Body of pancreas (tissue), 4 donors: ENCODE data around the gene FIP1L1. TPM values are rescaled to one million over a fixed set of nuclear protein-coding genes. Genes with fewer than 3 reads are reported as not detected.

Experiments
- ATAC-seq: fragments of 150-250 bp; one replicate; pipeline ENCODE4 v1.9.1; 2016
- DNase-seq, 4 donors: peaks; one replicate each; pipeline ENCODE4 v3.0.0-alpha.2; 2019
- H3K27ac ChIP-seq, 4 donors: fragments of 200-600 bp; sonication (generic); 1 replicate in 3 of 4; 2 replicates in 1 of 4; pipeline versions ENCODE4 v1.5.1 to v1.6.1; 2016 to 2019; ENCODE audit warnings: mild to moderate bottlenecking in 1 of 4, mixed read lengths in 1 of 4, moderate library complexity in 1 of 4
- H3K27me3 ChIP-seq, 2 donors: fragments of 200-600 bp; sonication (generic); one replicate each; pipeline ENCODE4 v1.6.0; 2016; ENCODE audit warnings: mild to moderate bottlenecking in 1 of 2
- H3K36me3 ChIP-seq, 2 donors: fragments of 200-600 bp; sonication (generic); replicated peaks in 1 of 2; 2 replicates each; pipeline ENCODE4 v1.5.1; 2016; ENCODE audit warnings: low read depth in 2 of 2; ENCODE audit not compliant: insufficient read depth in 1 of 2
- H3K4me1 ChIP-seq: fragments of 200-600 bp; sonication (generic); one replicate; pipeline ENCODE4 v1.6.0; 2016
- H3K4me3 ChIP-seq, 2 donors: fragments of 200-600 bp; sonication (generic); 1 replicate in 1 of 2; 2 replicates in 1 of 2; pipeline ENCODE4 v1.5.1; 2016 to 2019
- H3K9me3 ChIP-seq, 3 donors: fragments of 200-600 bp; sonication (generic); 1 replicate in 2 of 3; 2 replicates in 1 of 3; pipeline ENCODE4 v1.5.1; 2016
- CTCF ChIP-seq, 7 experiments: fragments of 450-650 bp in 4 of 7; fragments of 200-600 bp in 3 of 7; sonication (generic) in 3 of 7; IDR thresholded peaks; one replicate each; pipeline ENCODE4 v1.5.1; 2016 to 2019; ENCODE audit warnings: antibody characterized with exemption in 7 of 7
- POLR2A ChIP-seq, 3 donors: fragments of 450-650 bp; IDR thresholded peaks; one replicate each; pipeline ENCODE4 v1.6.1; 2016; ENCODE audit warnings: antibody characterized with exemption in 3 of 3, mild to moderate bottlenecking in 2 of 3
- WGBS, 2 donors: methylation state at CpG; one replicate each; pipeline ENCODE4 v1.1.5; 2017; 5-methylcytosine and 5-hydroxymethylcytosine counted together
- intact Hi-C: fragments of 100-400 bp; cut with DNase I; formaldehyde crosslinking; loops from one replicate; pipeline ENCODE4 v1.15.1; 2023
- total RNA-seq, 2 donors: library from RNA; depleted of rRNA; stranded (reverse); fragments of >200 nt; gene quantifications; one replicate each; pipeline ENCODE4 v1.1.0, GENCODE V29; 2016

Gene FIP1L1
- total RNA-seq, 2 donors from 2014 or later, result 28.3 to 48.1 TPM

DNA sequence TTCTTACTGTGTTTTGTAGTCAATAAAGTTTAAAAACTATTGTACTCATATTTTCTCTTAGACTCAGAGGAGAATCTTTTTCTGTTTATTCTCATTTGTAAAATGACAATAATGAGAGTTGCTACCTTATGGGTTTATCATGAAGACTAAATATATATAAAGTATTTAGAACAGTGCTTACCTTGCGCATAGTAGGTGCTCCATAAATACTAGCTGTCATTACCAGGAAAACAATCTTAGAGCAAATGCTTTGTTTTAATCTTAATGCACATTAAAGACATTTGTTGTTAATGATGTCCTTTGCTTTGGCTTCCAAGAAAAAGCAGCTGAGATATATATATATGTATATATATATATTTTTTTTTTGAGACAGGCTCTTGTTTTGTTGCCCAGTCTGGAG is 44.9 kb downstream of the FIP1L1 start:
- no peak overlapping the region for H3K27ac ChIP-seq
- intact Hi-C loops, result no loop called here
- 97% methylated on average over 1 of the region's 1 CpG for WGBS, 2 donors

DNA sequence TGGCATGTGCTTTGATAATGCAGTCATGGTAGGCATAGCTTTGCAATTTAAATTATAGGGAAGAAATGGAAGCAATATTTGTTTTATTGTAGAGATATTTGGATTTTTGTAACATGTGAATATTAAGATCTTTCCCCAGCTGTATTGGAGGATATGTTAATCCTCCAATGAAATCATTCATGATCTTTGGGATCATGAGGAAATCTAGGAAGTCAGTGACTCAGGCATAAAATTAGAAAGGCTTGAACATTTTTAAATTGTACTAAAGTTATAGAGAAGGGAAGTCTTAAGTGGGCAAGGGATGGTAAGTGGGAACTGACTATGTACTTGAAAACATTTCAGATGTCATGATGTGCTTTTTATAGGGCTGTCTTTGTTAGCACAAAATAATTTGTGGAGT is 46.8 kb downstream of the FIP1L1 start:
- Histone ChIP-seq H3K4me3 (no peak overlapping the region), H3K9me3 (no peaks in the 10 kb centered on the region), H3K27me3 (no peaks in the 10 kb centered on the region), H3K27ac (no peak overlapping the region), H3K36me3 (peaks cover 0 to 6% of the 10 kb centered on the region in 2 donors), H3K4me1 (no peaks in the 10 kb centered on the region)
- no peak for ATAC-seq
- intact Hi-C loops, result no loop called here
- no peak for TF ChIP-seq CTCF (IDR thresholded peaks at IDR 0.05)
- TF ChIP-seq POLR2A (IDR thresholded peaks at IDR 0.05), result no peak
- DNase-seq, result no peak

More for the DNA sequence above, 44.9 kb downstream of the FIP1L1 start:
- DNase-seq, result no peak
- H3K27me3 ChIP-seq, result no peaks in the 10 kb centered on the region
- TF ChIP-seq POLR2A (IDR thresholded peaks at IDR 0.05) (no peak), CTCF (IDR thresholded peaks at IDR 0.05) (no peak)
- H3K4me3 ChIP-seq, result no peak overlapping the region
- H3K4me1 ChIP-seq, result no peaks in the 10 kb centered on the region
- H3K36me3 ChIP-seq, result no peaks in the 10 kb centered on the region
- H3K9me3 ChIP-seq, result no peaks in the 10 kb centered on the region
- no peak for ATAC-seq

GRCh38 chr4:53427366-53427765 is 49.9 kb downstream of the FIP1L1 start:
- ATAC-seq (no peak), DNase-seq (no peak)
- Histone ChIP-seq H3K27ac (no peak overlapping the region), H3K27me3 (no peaks in the 10 kb centered on the region), H3K4me3 (no peak overlapping the region), H3K36me3 (peaks cover 0 to 6% of the 10 kb centered on the region in 2 donors), H3K4me1 (no peaks in the 10 kb centered on the region), H3K9me3 (no peaks in the 10 kb centered on the region)
- intact Hi-C loops, result no loop called here
- TF ChIP-seq POLR2A (IDR thresholded peaks at IDR 0.05), result no peak
- no peak for TF ChIP-seq CTCF (IDR thresholded peaks at IDR 0.05)

GRCh38 chr4:53431052-53431451 is 53.6 kb downstream of the FIP1L1 start:
- DNase-seq (no peak), ATAC-seq (no peak)
- intact Hi-C loops, result no loop called here
- 90 to 93% methylated on average over 5 of the region's 5 CpGs for WGBS, 2 donors
- H3K4me1 ChIP-seq, result no peaks in the 10 kb centered on the region
- H3K4me3 ChIP-seq, result no peak overlapping the region
- TF ChIP-seq CTCF (IDR thresholded peaks at IDR 0.05), result no peak
- TF ChIP-seq POLR2A (IDR thresholded peaks at IDR 0.05), result no peak
- no peaks in the 10 kb centered on the region for H3K9me3 ChIP-seq
- H3K27ac ChIP-seq, result no peak overlapping the region
- peaks cover 0 to 6% of the 10 kb centered on the region in 2 donors for H3K36me3 ChIP-seq
- H3K27me3 ChIP-seq, result no peaks in the 10 kb centered on the region

GRCh38 chr4:53432528-53433424 is 55.3 kb downstream of the FIP1L1 start:
- Histone ChIP-seq H3K27me3 (no peaks in the 10 kb centered on the region), H3K27ac (no peak overlapping the region), H3K4me1 (no peaks in the 10 kb centered on the region), H3K36me3 (peaks cover 0 to 6% of the 10 kb centered on the region in 2 donors), H3K9me3 (no peaks in the 10 kb centered on the region), H3K4me3 (no peak overlapping the region)
- 92 to 93% methylated on average over 4 of the region's 4 CpGs for WGBS, 2 donors
- DNase-seq (no peak), ATAC-seq (no peak)
- no peak for TF ChIP-seq POLR2A (IDR thresholded peaks at IDR 0.05)
- TF ChIP-seq CTCF (IDR thresholded peaks at IDR 0.05), result no peak
- intact Hi-C loops, result no loop called here
